Motor neuron (in vitro differentiated cells): ENCODE results near the gene SON. TPM values are rescaled to one million over a fixed set of nuclear protein-coding genes. Genes with fewer than 3 reads are reported as not detected.
"Not testable (repeated sequence)": the region's sequence is repeated elsewhere in the genome, so short reads cannot be mapped to it uniquely, and the experiment has no call there.

Source experiments
- ATAC-seq, 8 experiments: fragments of 200-7000 bp; cut with Tn5 transposase; replicated peaks in 6 of 8; 2 replicates each; pipeline ENCODE4 v1.8.0; 2021; ENCODE audit warnings: mild to moderate bottlenecking in 8 of 8, moderate library complexity in 8 of 8
- H3K27ac ChIP-seq, 2 donors: fragments of 250-450 bp; sonication (Bioruptor Pico); 2 replicates each; pipeline ENCODE4 v1.9.0; 2021; ENCODE audit warnings: antibody characterized with exemption in 2 of 2, mild to moderate bottlenecking in 2 of 2, moderate library complexity in 1 of 2
- H3K4me1 ChIP-seq, 2 donors: fragments of 250-450 bp; sonication (Bioruptor Pico); replicated peaks in 1 of 2; 2 replicates each; pipeline ENCODE4 v1.6.1; 2021; ENCODE audit warnings: antibody characterized with exemption in 2 of 2, mild to moderate bottlenecking in 2 of 2, moderate library complexity in 1 of 2
- H3K4me3 ChIP-seq, 5 donors: fragments of 250-450 bp; sonication (Bioruptor Pico); 2 replicates each; pipeline ENCODE4 v1.9.0; 2021; ENCODE audit warnings: antibody characterized with exemption in 5 of 5, mild to moderate bottlenecking in 5 of 5, moderate library complexity in 4 of 5
- WGBS, 10 experiments: fragments of 450-650 bp; shearing (Covaris generic); methylation state at CpG; one replicate each; pipeline ENCODE4 v1.0.0; 2022; 5-methylcytosine and 5-hydroxymethylcytosine counted together
- in situ Hi-C, 9 experiments: fragments of 400-800 bp; cut with MboI; loops; one replicate each; pipeline ENCODE4 v1.15.0; 2021; ENCODE audit warnings: low sequenced_read_pairs in 9 of 9, low pct_unique_long_range_greater_than_20kb in 2 of 9; ENCODE audit not compliant: unreplicated experiment in 9 of 9
- total RNA-seq, 8 experiments: library from RNA; unstranded; fragments of 300-600 nt; gene quantifications; 2 replicates each; pipeline versions ENCODE4 v1.2.3 to v1.2.4, GENCODE V29; 2022

Gene SON
- total RNA-seq, 8 experiments from 2014 or later: 97.3 to 440 (median 181) TPM

DNA sequence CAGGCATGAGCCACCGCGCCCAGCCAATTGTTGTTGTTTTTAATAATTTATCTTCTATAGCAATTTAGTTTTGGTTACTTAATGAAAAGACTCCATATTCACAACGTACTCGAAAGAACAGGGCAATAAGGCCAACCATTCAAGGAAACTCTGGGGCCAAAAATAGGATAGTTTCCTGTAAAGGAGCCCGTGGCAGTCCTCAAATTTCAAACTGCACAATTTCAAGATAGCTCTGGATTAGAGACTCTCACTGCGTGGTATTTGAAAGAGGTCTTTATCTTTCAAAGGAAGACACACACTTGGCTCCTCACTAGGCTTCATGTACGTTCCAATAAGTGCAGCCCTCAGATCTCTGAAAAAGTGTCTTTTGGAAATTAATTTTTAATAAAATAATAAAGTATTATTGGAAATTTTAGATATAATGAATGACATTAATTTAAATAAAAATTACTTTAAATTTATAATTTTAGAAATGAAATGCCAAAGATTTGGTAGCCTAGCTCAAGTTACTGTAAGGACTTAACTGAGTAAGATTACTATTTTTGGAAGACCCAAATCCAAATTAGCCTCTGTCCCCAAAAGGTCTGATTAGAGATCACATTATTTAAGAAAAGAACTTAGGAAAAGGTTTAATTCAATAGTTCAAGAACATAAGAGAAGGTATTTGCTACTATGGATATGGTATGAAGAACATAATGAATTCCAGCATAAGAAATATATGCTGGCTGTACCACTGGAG is 68.3 kb downstream of the SON start:
- no peaks in the 10 kb centered on the region for H3K4me1 ChIP-seq
- in situ Hi-C loops: no loop called here
- no peak for ATAC-seq
- 92 to 100% (median 99%) methylated on average over 1 to 7 of the region's 7 CpGs for WGBS, 10 experiments
- H3K4me3 ChIP-seq: no peak overlapping the region
- H3K27ac ChIP-seq: no peak overlapping the region

DNA sequence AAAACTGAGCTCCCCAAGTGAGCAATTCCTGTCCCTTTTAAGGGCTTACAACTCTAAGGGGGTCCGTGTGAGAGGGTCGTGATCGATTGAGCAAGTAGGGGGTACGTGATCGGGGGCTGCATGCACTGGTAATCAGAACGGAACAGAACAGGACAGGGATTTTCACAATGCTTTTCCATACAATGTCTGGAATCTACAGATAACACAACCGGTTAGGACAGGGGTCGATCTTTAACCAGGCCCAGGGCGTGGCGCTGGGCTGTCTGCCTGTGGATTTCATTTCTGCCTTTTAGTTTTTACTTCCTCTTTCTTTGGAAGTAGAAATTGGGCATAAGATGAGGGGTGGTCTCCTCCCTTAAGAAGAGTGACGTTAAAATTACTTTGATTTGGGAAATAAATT is 74.7 kb downstream of the SON start:
- not testable (repeated sequence) for H3K4me1 ChIP-seq

DNA sequence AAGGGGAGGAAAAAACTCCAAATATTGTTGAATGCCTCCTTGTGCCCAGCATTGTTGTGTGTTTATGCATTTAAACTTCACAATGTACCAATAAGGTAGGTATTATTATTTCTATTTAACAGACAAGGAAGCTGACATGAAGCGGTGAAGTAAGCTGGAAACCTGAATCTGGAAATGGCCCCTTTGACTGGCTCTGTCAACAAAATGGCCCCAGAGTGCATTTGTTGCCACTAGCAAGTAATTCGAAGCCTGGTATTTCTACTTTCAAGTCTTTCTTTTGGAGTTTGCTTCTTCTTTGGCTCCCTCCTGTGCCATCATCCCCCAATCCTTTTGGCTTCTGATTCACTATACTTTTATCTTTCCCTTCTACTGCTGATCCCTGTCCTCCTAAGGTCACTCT is 75.6 kb downstream of the SON start:
- 50 to 100% (median 91%) methylated on average over 1 to 2 of the region's 2 CpGs; no CpG with 5 or more reads in 1 of the 10 experiments for WGBS, 10 experiments
- in situ Hi-C loops: no loop called here
- no peak for ATAC-seq
- H3K4me3 ChIP-seq: no peak overlapping the region
- H3K4me1 ChIP-seq: no peaks in the 10 kb centered on the region
- no peak overlapping the region for H3K27ac ChIP-seq

More for the DNA sequence above, 74.7 kb downstream of the SON start:
- ATAC-seq, H3K4me3 ChIP-seq, in situ Hi-C loops, H3K27ac ChIP-seq: not testable (repeated sequence)
- WGBS, 10 experiments: 87 to 100% (median 95%) methylated on average over 1 to 6 of the region's 11 CpGs; no CpG with 5 or more reads in 6 of the 10 experiments

DNA sequence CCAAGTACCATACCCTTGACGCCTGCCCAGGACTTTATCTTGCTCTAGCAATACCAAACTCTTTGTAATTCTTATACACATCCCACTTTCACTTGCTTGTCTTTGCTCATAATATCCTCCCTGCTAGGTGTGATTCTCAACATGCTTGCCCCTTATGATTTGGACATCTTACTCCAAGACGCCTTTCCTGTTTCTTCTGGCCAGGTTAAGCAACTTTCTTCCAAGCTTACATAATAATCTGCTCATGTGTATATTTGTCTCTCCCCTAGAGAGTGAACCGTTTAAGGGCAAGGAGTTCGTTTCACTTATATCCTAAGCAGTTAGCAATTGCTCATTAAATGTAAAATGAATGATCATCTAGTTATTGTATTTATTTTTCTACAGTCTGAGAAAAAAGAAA is 76.9 kb downstream of the SON start:
- Histone ChIP-seq H3K27ac (no peak overlapping the region), H3K4me3 (no peak overlapping the region), H3K4me1 (no peaks in the 10 kb centered on the region)
- in situ Hi-C loops: no loop called here
- no peak for ATAC-seq
- WGBS, 10 experiments: 90 to 100% (median 98%) methylated on average over 2 to 4 of the region's 4 CpGs

DNA sequence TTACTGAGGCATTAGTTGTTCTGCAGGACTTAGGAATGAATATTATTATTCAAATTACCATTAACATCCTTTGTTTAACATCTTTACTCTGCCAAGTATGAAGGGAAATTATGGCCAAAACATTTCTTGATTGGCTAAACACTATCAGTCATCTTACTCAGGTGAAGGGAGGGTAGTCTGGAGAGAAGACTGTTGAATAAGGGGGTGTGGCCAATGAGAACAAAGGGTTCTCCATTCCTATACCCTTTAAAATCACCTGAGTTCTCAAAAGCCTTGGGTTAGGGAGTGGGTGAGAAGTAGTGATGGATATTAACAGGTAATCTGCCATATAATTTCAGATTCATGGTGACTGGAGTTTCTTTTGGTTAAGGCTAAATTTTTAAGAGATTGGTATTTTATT is 79.4 kb downstream of the SON start:
- Histone ChIP-seq H3K4me1 (no peaks in the 10 kb centered on the region), H3K27ac (no peak overlapping the region), H3K4me3 (no peak overlapping the region)
- no peak for ATAC-seq
- in situ Hi-C loops: no loop called here

DNA sequence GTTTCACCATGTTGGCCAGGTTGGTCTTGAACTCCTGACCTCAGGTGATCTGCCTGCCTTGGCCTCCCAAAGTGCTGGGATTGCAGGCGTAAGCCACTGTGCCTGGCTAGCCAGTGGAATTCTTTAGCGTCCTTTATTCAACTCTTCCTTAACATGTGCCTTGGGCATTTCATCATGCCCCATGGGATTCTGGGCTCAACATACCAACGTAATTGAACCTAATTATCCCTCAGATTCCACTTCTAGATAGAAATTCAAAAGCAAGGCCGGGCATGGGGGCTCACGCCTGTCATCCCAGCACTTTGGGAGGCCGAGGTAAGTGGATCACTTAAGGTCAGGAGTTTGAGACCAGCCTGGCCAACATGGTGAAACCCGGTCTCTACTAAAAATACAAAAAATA is 83.3 kb downstream of the SON start:
- not testable (repeated sequence) for H3K4me1 ChIP-seq, ATAC-seq, H3K27ac ChIP-seq, H3K4me3 ChIP-seq
- WGBS, 10 experiments: 96 to 100% (median 100%) methylated on average over 1 to 7 of the region's 7 CpGs; no CpG with 5 or more reads in 5 of the 10 experiments
- in situ Hi-C loops: loop anchor here in 2 of 9 experiments (25.0 kb wide), 1 partner anchor 261 kb away; no protein-coding TSS in a partner anchor

Other genes with a start within 250 kb of the SON start
- gene IFNAR1, start 218.1 kb upstream of the SON start, total RNA-seq: 10 to 100 TPM; 13.9 to 49.0 (median 17.4) TPM
- 10 to 100 TPM; 21.4 to 58.1 (median 31.9) TPM for gene IFNGR2, start 139.6 kb upstream of the SON start, total RNA-seq
- gene TMEM50B, start 63.1 kb upstream of the SON start, total RNA-seq: 10 to 100 TPM; 18.5 to 57.6 (median 31.8) TPM
- gene DNAJC28, start 51.3 kb upstream of the SON start, total RNA-seq: 1 to 10 TPM; 1.9 to 5.3 (median 2.3) TPM
- gene GART, start 921 bp upstream of the SON start, total RNA-seq: 100 to 1,000 TPM in 3 of 8 experiments, 10 to 100 TPM in 5; 61.0 to 202 (median 83.0) TPM
- gene DONSON, start 45.6 kb downstream of the SON start, total RNA-seq: 10 to 100 TPM; 13.6 to 37.6 (median 29.7) TPM
- gene CRYZL1, start 98.7 kb downstream of the SON start, total RNA-seq: 10 to 100 TPM; 27.0 to 49.3 (median 44.5) TPM
- gene ITSN1, start 99.5 kb downstream of the SON start, total RNA-seq: 10 to 100 TPM; 27.8 to 89.0 (median 36.4) TPM